Large intestine (tissue), 3 donors: ENCODE data around the gene SBNO2. TPM values are rescaled to one million over a fixed set of nuclear protein-coding genes. Genes with fewer than 3 reads are reported as not detected.
A peak's percentile ranks its signal among the peaks of the same experiment; 100 is the strongest.

Experiments
- DNase-seq, 2 donors: peaks; one replicate each; pipeline versions ENCODE4 v3.0.0 to v3.0.0-alpha.2; 2013
- H3K27ac ChIP-seq: one replicate; pipeline ENCODE4 v1.5.1; 2013; ENCODE audit warnings: low read length
- H3K27me3 ChIP-seq: 2 replicates; pipeline ENCODE4 v1.6.1; 2013; ENCODE audit warnings: low read length; ENCODE audit not compliant: control insufficient read depth, insufficient read depth
- H3K36me3 ChIP-seq: 2 replicates; pipeline ENCODE4 v1.6.1; 2013; ENCODE audit warnings: low read length; ENCODE audit not compliant: control insufficient read depth, insufficient read depth
- H3K4me1 ChIP-seq: one replicate; pipeline ENCODE4 v1.6.1; 2013; ENCODE audit warnings: low read length; ENCODE audit not compliant: control insufficient read depth, insufficient read depth
- H3K4me3 ChIP-seq: one replicate; pipeline ENCODE4 v1.5.1; 2013; ENCODE audit warnings: low read length
- H3K9me3 ChIP-seq: one replicate; pipeline ENCODE4 v1.6.1; 2013; ENCODE audit warnings: mild to moderate bottlenecking, low read depth, low read length, moderate library complexity; ENCODE audit not compliant: control insufficient read depth
- WGBS: methylation state at CpG from one replicate; pipeline ENCODE4 v1.1.5; 2013; ENCODE audit warnings: low lambda C conversion rate; ENCODE audit not compliant: insufficient coverage; 5-methylcytosine and 5-hydroxymethylcytosine counted together
- polyA plus RNA-seq: library from polyadenylated mRNA; unstranded; fragments of 120-200 nt; gene quantifications from one replicate; pipeline ENCODE4 v1.2.1, GENCODE V29; 2013

Gene SBNO2
- polyA plus RNA-seq, 1 donor = 25.1 TPM

- 75% methylated on average over 2 of the region's 11 CpGs for WGBS
- Histone ChIP-seq H3K27ac (no peak overlapping the region), H3K9me3 (peaks cover 13% of the 10 kb centered on the region), H3K27me3 (peaks cover 60% of the 10 kb centered on the region), H3K36me3 (no peaks in the 10 kb centered on the region), H3K4me1 (no peaks in the 10 kb centered on the region), H3K4me3 (no peak overlapping the region)
- DNase-seq = no peak
Observed at GRCh38 chr19:1072371-1073015, 101.6 kb downstream of the SBNO2 start.

DNA sequence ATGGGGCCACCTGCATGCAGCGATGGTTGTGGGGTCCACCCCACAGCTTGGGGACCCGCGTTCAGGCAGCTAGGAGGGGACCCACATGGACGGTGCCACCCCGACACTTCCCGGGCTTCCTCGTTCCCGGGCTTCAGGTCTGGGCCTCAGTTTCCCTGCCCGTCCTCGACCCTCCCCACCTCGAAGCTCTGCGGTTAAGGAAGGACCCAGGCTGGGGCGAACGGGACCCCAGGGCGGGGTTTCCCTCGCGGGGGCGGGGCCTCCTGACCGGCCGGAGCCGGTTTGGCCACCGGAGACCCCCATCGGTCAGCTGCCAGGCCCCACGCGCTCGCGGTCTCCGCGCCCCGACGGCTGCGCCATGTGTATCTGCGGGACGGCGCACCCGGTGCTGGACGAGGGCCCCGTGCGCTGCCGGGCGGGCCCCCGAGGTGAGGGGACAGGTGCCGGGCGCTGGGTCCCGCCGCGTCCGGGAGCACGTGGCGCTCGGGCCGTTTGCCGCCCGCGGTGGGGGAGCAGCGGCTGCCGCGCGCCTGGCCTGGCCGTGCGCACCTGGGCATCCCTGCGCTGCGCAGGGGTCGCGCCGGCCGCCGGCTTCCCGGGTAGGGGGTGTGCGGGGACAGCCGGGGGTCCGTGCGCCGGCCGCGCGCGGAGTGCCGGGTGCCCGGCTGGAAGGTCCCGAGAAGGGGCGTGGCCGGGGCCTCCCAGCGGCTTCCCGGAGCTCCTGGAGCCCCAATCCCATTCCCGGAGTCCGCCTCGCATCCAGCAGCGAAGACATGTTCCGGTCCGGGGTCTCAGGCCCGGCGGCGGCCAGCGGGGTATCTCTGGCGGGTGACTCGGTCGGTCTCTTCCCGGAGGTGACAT lies 102.9 kb downstream of the SBNO2 start:
- WGBS = no CpG with 5 or more reads among the region's 99 CpGs
- Histone ChIP-seq H3K4me1 (no peaks in the 10 kb centered on the region), H3K27ac (no peak overlapping the region), H3K27me3 (peaks cover 72% of the 10 kb centered on the region), H3K9me3 (peaks cover 19% of the 10 kb centered on the region), H3K4me3 (no peak overlapping the region), H3K36me3 (no peaks in the 10 kb centered on the region)
- no peak for DNase-seq

DNA sequence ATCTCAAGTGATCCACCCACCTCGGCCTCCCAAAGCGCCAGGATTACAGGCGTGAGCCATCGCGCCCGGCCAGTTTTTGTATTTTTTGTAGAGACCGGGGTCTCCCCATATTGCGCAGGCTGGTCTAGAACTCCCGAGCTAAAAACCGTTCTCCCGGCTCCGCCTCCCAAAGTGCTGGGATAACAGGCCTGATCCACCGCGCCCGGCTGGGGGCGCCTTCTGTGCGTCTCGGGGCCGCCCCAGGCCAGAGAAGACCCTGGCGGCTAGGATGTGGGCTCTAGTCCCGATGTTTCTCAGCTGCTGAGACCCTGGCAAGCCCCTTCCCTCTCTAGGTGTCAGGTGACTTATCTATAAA lies 103.5 kb downstream of the SBNO2 start:
- no peaks in the 10 kb centered on the region for H3K36me3 ChIP-seq
- peaks cover 78% of the 10 kb centered on the region for H3K27me3 ChIP-seq
- peaks cover 19% of the 10 kb centered on the region for H3K9me3 ChIP-seq
- no peak for DNase-seq
- H3K4me1 ChIP-seq = no peaks in the 10 kb centered on the region
- no peak overlapping the region for H3K27ac ChIP-seq
- no CpG with 5 or more reads among the region's 21 CpGs for WGBS
- H3K4me3 ChIP-seq = no peak overlapping the region

- Histone ChIP-seq H3K36me3 (no peaks in the 10 kb centered on the region), H3K27ac (no peak overlapping the region), H3K27me3 (peaks cover 91% of the 10 kb centered on the region), H3K4me3 (no peak overlapping the region), H3K4me1 (peaks cover 10% of the 10 kb centered on the region), H3K9me3 (peaks cover 28% of the 10 kb centered on the region)
- DNase-seq = no peak
- no CpG with 5 or more reads among the region's 25 CpGs for WGBS
Observed at GRCh38 chr19:1069009-1069779, 104.9 kb downstream of the SBNO2 start.

- no peak for DNase-seq
- Histone ChIP-seq H3K27me3 (peaks cover 96% of the 10 kb centered on the region), H3K4me3 (peak overlapping the region; percentile 28), H3K27ac (no peak overlapping the region), H3K36me3 (no peaks in the 10 kb centered on the region), H3K9me3 (peaks cover 37% of the 10 kb centered on the region), H3K4me1 (peaks cover 13% of the 10 kb centered on the region)
- no CpG with 5 or more reads among the region's 45 CpGs for WGBS
Observed at GRCh38 chr19:1068009-1069001, 105.8 kb downstream of the SBNO2 start.

GRCh38 chr19:1067341-1067957 lies 106.6 kb downstream of the SBNO2 start:
- no peak for DNase-seq
- H3K4me3 ChIP-seq = peak overlapping the region; percentile 28
- H3K27ac ChIP-seq = no peak overlapping the region
- H3K27me3 ChIP-seq = peaks cover 88% of the 10 kb centered on the region
- no peaks in the 10 kb centered on the region for H3K36me3 ChIP-seq
- H3K4me1 ChIP-seq = peaks cover 13% of the 10 kb centered on the region
- peaks cover 38% of the 10 kb centered on the region for H3K9me3 ChIP-seq
- no CpG with 5 or more reads among the region's 38 CpGs for WGBS

GRCh38 chr19:1066748-1067340 lies 107.2 kb downstream of the SBNO2 start, which contains the start of gene ARHGAP45:
TSS of gene ARHGAP45 (plus strand) at chr19:1067167. CDS start at chr19:1067406, 239 bp downstream.
- no peak for DNase-seq
- Histone ChIP-seq H3K27me3 (peaks cover 82% of the 10 kb centered on the region), H3K4me1 (peaks cover 13% of the 10 kb centered on the region), H3K9me3 (peaks cover 41% of the 10 kb centered on the region), H3K36me3 (no peaks in the 10 kb centered on the region), H3K27ac (no peak within 1 kb of the TSS), H3K4me3 (peak within 1 kb of the TSS; percentile 28)
- WGBS = no CpG with 5 or more reads among the region's 61 CpGs

DNA sequence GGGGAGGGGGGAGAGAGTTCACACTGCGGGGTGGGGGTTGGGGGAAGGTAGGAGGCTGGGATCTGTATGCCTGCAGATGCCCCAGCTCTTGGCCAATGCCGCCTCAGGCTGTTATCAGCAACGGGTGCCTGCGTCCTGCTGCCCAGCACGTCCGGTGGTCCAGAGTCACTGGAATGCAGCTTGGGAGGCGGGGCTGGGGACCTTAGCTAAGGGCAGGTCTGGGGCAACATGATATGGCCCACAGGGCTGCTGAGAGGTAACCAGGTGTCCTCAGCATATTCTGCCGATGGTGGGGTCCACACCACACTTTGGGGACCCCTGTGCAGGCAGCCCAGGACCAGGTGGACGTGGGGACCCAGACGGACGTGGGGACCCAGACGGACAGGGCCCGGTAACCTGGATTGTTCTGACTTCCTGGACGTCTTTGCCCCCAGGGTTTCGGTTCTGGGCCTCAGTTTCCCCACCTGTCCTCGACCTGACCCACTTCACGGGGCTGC lies 107.8 kb downstream of the SBNO2 start:
- no peaks in the 10 kb centered on the region for H3K36me3 ChIP-seq
- H3K4me1 ChIP-seq = peaks cover 13% of the 10 kb centered on the region
- H3K4me3 ChIP-seq = no peak overlapping the region
- DNase-seq = no peak
- no peak overlapping the region for H3K27ac ChIP-seq
- H3K27me3 ChIP-seq = peaks cover 78% of the 10 kb centered on the region
- WGBS = no CpG with 5 or more reads among the region's 17 CpGs
- peaks cover 41% of the 10 kb centered on the region for H3K9me3 ChIP-seq

GRCh38 chr19:1065606-1066109 lies 108.4 kb downstream of the SBNO2 start:
- H3K27ac ChIP-seq = no peak overlapping the region

More at GRCh38 chr19:1065606-1066109, 108.4 kb downstream of the SBNO2 start:
- WGBS = no CpG with 5 or more reads among the region's 17 CpGs
- H3K27me3 ChIP-seq = peaks cover 73% of the 10 kb centered on the region
- H3K4me3 ChIP-seq = no peak overlapping the region
- H3K4me1 ChIP-seq = peaks cover 13% of the 10 kb centered on the region
- no peaks in the 10 kb centered on the region for H3K36me3 ChIP-seq
- peaks cover 41% of the 10 kb centered on the region for H3K9me3 ChIP-seq
- peak; percentile 51 to 52 for DNase-seq
